ENCODE measurements around the gene PAQR4. TPM values are rescaled to one million over a fixed set of nuclear protein-coding genes. Genes with fewer than 3 reads are reported as not detected.
A peak's percentile ranks its signal among the peaks of the same experiment; 100 is the strongest.

PAQR4 gene
- total and polyA plus RNA-seq, 2 of the 13 experiments (the other 11 are each of a cell fraction or from before 2014, with no cell fraction given): 15.9 to 24.8 TPM

- DNase-seq (ENCODE audit: low spot score): no peak
- no peak overlapping the region for H3K4me2 ChIP-seq (ENCODE audit: low read depth, low read length)
- TF ChIP-seq ZSCAN21 (CRISPR knock-in tag; IDR thresholded peaks at IDR 0.05; ENCODE audit: borderline replicate concordance) (no peak), SP4 (CRISPR knock-in tag; IDR thresholded peaks at IDR 0.05) (no peak), ZNF878 (CRISPR knock-in tag; IDR thresholded peaks at IDR 0.05) (no peak)
- ATAC-seq: no peak
- H3K27me3 ChIP-seq (ENCODE audit: control insufficient read depth in 1 of 2, insufficient read depth in 2 of 2, low read length in 2 of 2): no peaks in the 10 kb centered on the region
- no peaks in the 10 kb centered on the region for H3K9me3 ChIP-seq (ENCODE audit: low read length)
- H3K79me2 ChIP-seq (ENCODE audit: insufficient read depth, low read length): no peaks in the 10 kb centered on the region
- H4K20me1 ChIP-seq (ENCODE audit: insufficient read depth, low read length): no peaks in the 10 kb centered on the region
- no peak overlapping the region for H2AFZ ChIP-seq (ENCODE audit: low read length)
- H3K27ac ChIP-seq (ENCODE audit: extremely low read length, insufficient read depth, low read length): no peak overlapping the region
- H3K4me1 ChIP-seq (ENCODE audit: insufficient read depth, low read length): no peaks in the 10 kb centered on the region
- BruUV-seq (replicated peaks): no TSS peak
- no peak overlapping the region for H3K9ac ChIP-seq (ENCODE audit: insufficient read depth, low read depth, low read length)
- WGBS (ENCODE audit: low lambda C conversion rate): 97% methylated on average over 7 of the region's 22 CpGs
- peaks cover 8 to 30% of the 10 kb centered on the region in 2 experiments; a peak in 4 of 5 replicates for H3K36me3 ChIP-seq (replicated peaks in 1 of 2; ENCODE audit: control insufficient read depth in 1 of 2, insufficient read depth in 2 of 2, low read length in 2 of 2)
- intact Hi-C loops (cut with micrococcal nuclease; ENCODE audit: unreplicated experiment): no loop called here
- H3K4me3 ChIP-seq (replicated peaks in 1 of 3; ENCODE audit: insufficient read depth in 1 of 3, low read depth in 2 of 3, low read length in 3 of 3): no peak overlapping the region
- FAIRE-seq: no peak
- CTCF ChIA-PET (ENCODE audit: low intra/inter-chr PET ratio, low total read pairs): no interaction called here
- POLR2A ChIA-PET: no interaction called here
- in situ Hi-C loops (cut with HindIII; ENCODE audit: extremely low pct_ligation_motif_present, low pct_unique_long_range_greater_than_20kb): no loop called here
Measured at GRCh38 chr16:2936436-2937011, 32.6 kb upstream of the PAQR4 start.

GRCh38 chr16:2937170-2937569 lies 32.0 kb upstream of the PAQR4 start:
- FAIRE-seq (no peak), ATAC-seq (peak; percentile 20; the same call in 1 of the 3 replicates), DNase-seq (ENCODE audit: low spot score) (no peak)
- no peaks in the 10 kb centered on the region for H3K27me3 ChIP-seq (ENCODE audit: control insufficient read depth in 1 of 2, insufficient read depth in 2 of 2, low read length in 2 of 2)
- WGBS (ENCODE audit: low lambda C conversion rate): 100% methylated on average over 2 of the region's 24 CpGs
- H3K4me3 ChIP-seq (replicated peaks in 1 of 3; ENCODE audit: insufficient read depth in 1 of 3, low read depth in 2 of 3, low read length in 3 of 3): no peak overlapping the region
- no peaks in the 10 kb centered on the region for H4K20me1 ChIP-seq (ENCODE audit: insufficient read depth, low read length)
- no peak overlapping the region for H3K27ac ChIP-seq (ENCODE audit: extremely low read length, insufficient read depth, low read length)
- H3K4me2 ChIP-seq (ENCODE audit: low read depth, low read length): no peak overlapping the region
- ChIA-PET CTCF (ENCODE audit: low intra/inter-chr PET ratio, low total read pairs) (no interaction called here), POLR2A (no interaction called here)
- no peaks in the 10 kb centered on the region for H3K79me2 ChIP-seq (ENCODE audit: insufficient read depth, low read length)
- no peaks in the 10 kb centered on the region for H3K9me3 ChIP-seq (ENCODE audit: low read length)
- in situ Hi-C loops (cut with HindIII; ENCODE audit: extremely low pct_ligation_motif_present, low pct_unique_long_range_greater_than_20kb) (no loop called here), intact Hi-C loops (cut with micrococcal nuclease; ENCODE audit: unreplicated experiment) (no loop called here)
- no peak overlapping the region for H3K9ac ChIP-seq (ENCODE audit: insufficient read depth, low read depth, low read length)
- BruUV-seq (replicated peaks): no TSS peak
- no peaks in the 10 kb centered on the region for H3K4me1 ChIP-seq (ENCODE audit: insufficient read depth, low read length)
- H3K36me3 ChIP-seq (replicated peaks in 1 of 2; ENCODE audit: control insufficient read depth in 1 of 2, insufficient read depth in 2 of 2, low read length in 2 of 2): peaks cover 8 to 30% of the 10 kb centered on the region in 2 experiments; a peak in 4 of 5 replicates
- H2AFZ ChIP-seq (ENCODE audit: low read length): no peak overlapping the region
- TF ChIP-seq FOXC1 (CRISPR knock-in tag; IDR thresholded peaks at IDR 0.05; ENCODE audit: borderline replicate concordance) (no peak), ZBTB8A (CRISPR knock-in tag; IDR thresholded peaks at IDR 0.05; ENCODE audit: borderline replicate concordance, low read depth) (no peak), MTF1 (CRISPR knock-in tag; IDR thresholded peaks at IDR 0.05) (no peak), TRAFD1 (CRISPR knock-in tag; IDR thresholded peaks at IDR 0.05; ENCODE audit: borderline replicate concordance) (no peak), CENPBD1 (CRISPR knock-in tag; IDR thresholded peaks at IDR 0.05; ENCODE audit: borderline replicate concordance, low read depth) (no peak), MED1 (CRISPR knock-in tag; IDR thresholded peaks at IDR 0.05) (no peak), ZBTB39 (CRISPR knock-in tag; IDR thresholded peaks at IDR 0.05) (no peak), ZNF577 (CRISPR knock-in tag; IDR thresholded peaks at IDR 0.05; ENCODE audit: borderline replicate concordance, low read depth) (no peak), JUNB (CRISPR knock-in tag; IDR thresholded peaks at IDR 0.05; ENCODE audit: borderline replicate concordance) (no peak), RAD51 (IDR thresholded peaks at IDR 0.05; ENCODE audit: borderline replicate concordance) (no peak), ZNF616 (CRISPR knock-in tag; IDR thresholded peaks at IDR 0.05; ENCODE audit: low read depth) (no peak), ELF1 (CRISPR knock-in tag; IDR thresholded peaks at IDR 0.05) (no peak)
